HEK293 (cell line): ENCODE data around the gene PHLDB2.

Experiments
- CTCF ChIA-PET: fragments of 350-600 bp; formaldehyde crosslinking; extraction: SDS; loops from one replicate; lab custom pipeline; 2021; ENCODE audit warnings: antibody characterized with exemption; lab: Yijun Ruan, JAX
- POLR2A ChIA-PET: fragments of 300-600 bp; formaldehyde crosslinking; extraction: SDS; loops from one replicate; lab custom pipeline; 2020; ENCODE audit warnings: antibody characterized with exemption, inconsistent platforms; lab: Yijun Ruan, JAX
- H3K27ac ChIP-seq: fragments of 200-500 bp; sonication (Bioruptor generic); 2 replicates; pipeline ENCODE4 v1.5.1; 2014; ENCODE audit warnings: low read depth, low read length, control low read depth, inconsistent platforms; ENCODE audit errors: extremely low read depth
- H3K36me3 ChIP-seq, 2 experiments: fragments of 200-500 bp in 1 of 2; sonication (Bioruptor generic) in 1 of 2; 1 replicate in 1 of 2; 2 replicates in 1 of 2; pipeline ENCODE4 v1.5.1; 2014 to 2017; ENCODE audit warnings: inconsistent platforms in 2 of 2, low read length in 2 of 2; ENCODE audit not compliant: control insufficient read depth in 2 of 2, insufficient read depth in 1 of 2
- H3K4me1 ChIP-seq: fragments of 200-500 bp; sonication (Bioruptor generic); 2 replicates; pipeline ENCODE4 v1.5.1; 2014; ENCODE audit warnings: mild to moderate bottlenecking, low read length, inconsistent platforms; ENCODE audit not compliant: control insufficient read depth, insufficient read depth
- H3K4me3 ChIP-seq: 2 replicates; pipeline ENCODE4 v1.5.1; 2011; ENCODE audit warnings: low read depth, mild to moderate bottlenecking, control low read depth, low read length, moderate library complexity
- H3K9me3 ChIP-seq: fragments of 200-500 bp; sonication (Bioruptor generic); 2 replicates; pipeline ENCODE4 v1.5.1; 2014; ENCODE audit warnings: low read depth, low read length, inconsistent platforms; ENCODE audit not compliant: control insufficient read depth, insufficient read depth
- AEBP2 ChIP-seq: fragments of 450-650 bp; formaldehyde crosslinking; IDR thresholded peaks from 2 replicates; pipeline ENCODE4 v1.5.1; 2016; ENCODE audit warnings: missing biosample characterization, missing genetic modification characterization, borderline replicate concordance
- IKZF3 ChIP-seq: fragments of 450-650 bp; IDR thresholded peaks from 2 replicates; pipeline ENCODE4 v1.5.0; 2018; ENCODE audit warnings: missing biosample characterization, mild to moderate bottlenecking, missing genetic modification characterization, moderate library complexity
- KLF10 ChIP-seq: fragments of 450-650 bp; IDR thresholded peaks from 2 replicates; pipeline ENCODE4 v1.5.1; 2018; ENCODE audit warnings: missing biosample characterization, mild to moderate bottlenecking, missing genetic modification characterization
- SCRT1 ChIP-seq: fragments of 450-650 bp; formaldehyde crosslinking; IDR thresholded peaks from 2 replicates; pipeline ENCODE4 v1.5.1; 2016; ENCODE audit warnings: missing biosample characterization, missing genetic modification characterization, borderline replicate concordance
- SP3 ChIP-seq: fragments of 450-650 bp; formaldehyde crosslinking; IDR thresholded peaks from 2 replicates; pipeline ENCODE4 v1.5.1; 2016; ENCODE audit warnings: missing biosample characterization, missing genetic modification characterization
- TCF7L2 ChIP-seq: IDR thresholded peaks from 2 replicates; pipeline ENCODE4 v1.6.1; 2011; ENCODE audit warnings: low read depth, mild to moderate bottlenecking, inconsistent platforms, low read length, moderate library complexity, borderline replicate concordance
- ZBTB10 ChIP-seq: fragments of 450-650 bp; formaldehyde crosslinking; IDR thresholded peaks from 2 replicates; pipeline ENCODE4 v1.5.1; 2016; ENCODE audit warnings: missing biosample characterization, missing genetic modification characterization
- ZBTB20 ChIP-seq: fragments of 450-650 bp; formaldehyde crosslinking; IDR thresholded peaks from 2 replicates; pipeline ENCODE4 v1.5.1; 2016; ENCODE audit warnings: missing biosample characterization, missing genetic modification characterization
- ZBTB49 ChIP-seq: fragments of 450-650 bp; formaldehyde crosslinking; IDR thresholded peaks from 2 replicates; pipeline ENCODE4 v1.5.1; 2016; ENCODE audit warnings: missing biosample characterization, missing genetic modification characterization, low read depth
- ZBTB6 ChIP-seq: fragments of 450-650 bp; formaldehyde crosslinking; IDR thresholded peaks from 2 replicates; pipeline ENCODE4 v1.5.1; 2017; ENCODE audit warnings: missing biosample characterization, missing genetic modification characterization
- ZFP69B ChIP-seq: fragments of 450-650 bp; formaldehyde crosslinking; IDR thresholded peaks from 2 replicates; pipeline ENCODE4 v1.5.1; 2016; ENCODE audit warnings: missing biosample characterization, missing genetic modification characterization
- ZNF121 ChIP-seq: fragments of 450-650 bp; formaldehyde crosslinking; IDR thresholded peaks from 2 replicates; pipeline ENCODE4 v1.5.1; 2016; ENCODE audit warnings: missing biosample characterization, missing genetic modification characterization
- ZNF133 ChIP-seq: fragments of 450-650 bp; formaldehyde crosslinking; IDR thresholded peaks from 2 replicates; pipeline ENCODE4 v1.5.1; 2016; ENCODE audit warnings: missing biosample characterization, missing genetic modification characterization
- ZNF155 ChIP-seq: fragments of 450-650 bp; formaldehyde crosslinking; IDR thresholded peaks from 2 replicates; pipeline ENCODE4 v1.5.1; 2016; ENCODE audit warnings: missing biosample characterization, missing genetic modification characterization
- ZNF19 ChIP-seq: fragments of 450-650 bp; formaldehyde crosslinking; IDR thresholded peaks from 2 replicates; pipeline ENCODE4; 2016; ENCODE audit warnings: missing biosample characterization, missing genetic modification characterization, low read depth
- ZNF239 ChIP-seq: fragments of 450-650 bp; formaldehyde crosslinking; IDR thresholded peaks from 2 replicates; pipeline ENCODE4 v1.5.1; 2016; ENCODE audit warnings: missing biosample characterization, missing genetic modification characterization
- ZNF24 ChIP-seq: fragments of 450-650 bp; formaldehyde crosslinking; IDR thresholded peaks from 2 replicates; pipeline ENCODE4 v1.5.1; 2016; ENCODE audit warnings: missing biosample characterization, missing genetic modification characterization
- ZNF354C ChIP-seq: fragments of 450-650 bp; formaldehyde crosslinking; IDR thresholded peaks from 2 replicates; pipeline ENCODE4 v1.5.1; 2016; ENCODE audit warnings: missing biosample characterization, missing genetic modification characterization, low read depth, borderline replicate concordance
- ZNF398 ChIP-seq: fragments of 450-650 bp; formaldehyde crosslinking; IDR thresholded peaks from 2 replicates; pipeline ENCODE4 v1.5.1; 2017; ENCODE audit warnings: missing biosample characterization, missing genetic modification characterization
- ZNF423 ChIP-seq: fragments of 450-650 bp; formaldehyde crosslinking; IDR thresholded peaks from 2 replicates; pipeline ENCODE4 v1.5.1; 2016; ENCODE audit warnings: missing biosample characterization, missing genetic modification characterization
- ZNF530 ChIP-seq: fragments of 450-650 bp; formaldehyde crosslinking; IDR thresholded peaks from 2 replicates; pipeline ENCODE4 v1.5.1; 2016; ENCODE audit warnings: low read depth, missing biosample characterization, missing genetic modification characterization
- ZNF560 ChIP-seq: fragments of 450-650 bp; formaldehyde crosslinking; IDR thresholded peaks from 2 replicates; pipeline ENCODE4 v1.5.1; 2017; ENCODE audit warnings: missing biosample characterization, missing genetic modification characterization, borderline replicate concordance
- ZNF645 ChIP-seq: fragments of 450-650 bp; formaldehyde crosslinking; IDR thresholded peaks from 2 replicates; pipeline ENCODE4; 2016; ENCODE audit warnings: missing biosample characterization, missing genetic modification characterization
- ZNF777 ChIP-seq: fragments of 450-650 bp; formaldehyde crosslinking; IDR thresholded peaks from 2 replicates; pipeline ENCODE4 v1.5.1; 2017; ENCODE audit warnings: missing biosample characterization, missing genetic modification characterization, borderline replicate concordance

Gene PHLDB2

GRCh38 chr3:112017091-112017490, 158.0 kb downstream of the PHLDB2 start (continued):
- TF ChIP-seq ZNF423 (tag by site-specific recombination) (no peak), ZBTB49 (tag by site-specific recombination) (no peak), SP3 (tag by site-specific recombination) (no peak), ZNF530 (tag by site-specific recombination) (no peak)

GRCh38 chr3:112018712-112019111, 159.6 kb downstream of the PHLDB2 start:
- ChIA-PET CTCF (no interaction called here), POLR2A (no interaction called here)

GRCh38 chr3:112019716-112020115, 160.7 kb downstream of the PHLDB2 start:
- Histone ChIP-seq H3K4me1 (no peaks in the 10 kb centered on the region), H3K9me3 (no peaks in the 10 kb centered on the region), H3K27ac (no peak overlapping the region), H3K36me3 (no peaks in the 10 kb centered on the region), H3K4me3 (no peak overlapping the region)
- POLR2A ChIA-PET = no interaction called here
- CTCF ChIA-PET = interaction anchor here (0.9 kb wide), 1 partner anchor 30 kb away, joined by 3 read pairs; no protein-coding TSS in a partner anchor
- TF ChIP-seq AEBP2 (tag by site-specific recombination) = no peak
- TF ChIP-seq ZBTB49 (tag by site-specific recombination) = no peak
- no peak for TF ChIP-seq ZBTB6 (tag by site-specific recombination)
- no peak for TF ChIP-seq ZNF398 (tag by site-specific recombination)
- no peak for TF ChIP-seq KLF10
- no peak for TF ChIP-seq ZNF354C (tag by site-specific recombination)
- TF ChIP-seq ZNF777 (tag by site-specific recombination) = no peak
- no peak for TF ChIP-seq ZNF133
- TF ChIP-seq ZBTB10 (tag by site-specific recombination) = no peak
- TF ChIP-seq ZFP69B (tag by site-specific recombination) = no peak
- TF ChIP-seq ZNF239 (tag by site-specific recombination) = no peak

More at GRCh38 chr3:112018712-112019111, 159.6 kb downstream of the PHLDB2 start:
- Histone ChIP-seq H3K27ac (no peak overlapping the region), H3K4me3 (no peak overlapping the region), H3K4me1 (no peaks in the 10 kb centered on the region), H3K9me3 (no peaks in the 10 kb centered on the region), H3K36me3 (no peaks in the 10 kb centered on the region)
- no peak for TF ChIP-seq TCF7L2
- no peak for TF ChIP-seq ZBTB20
- no peak for TF ChIP-seq SCRT1 (tag by site-specific recombination)
- TF ChIP-seq ZNF24 (tag by site-specific recombination) = no peak
- no peak for TF ChIP-seq ZNF121
- no peak for TF ChIP-seq IKZF3 (tag by site-specific recombination)
- TF ChIP-seq ZNF645 = no peak
- no peak for TF ChIP-seq ZNF19 (tag by site-specific recombination)
- no peak for TF ChIP-seq ZNF560 (tag by site-specific recombination)
- no peak for TF ChIP-seq ZNF155
